Karpas-422 (cell line): ENCODE data around the gene TLNRD1. TPM values are rescaled to one million over a fixed set of nuclear protein-coding genes. Genes with fewer than 3 reads are reported as not detected.

Experiments
- DNase-seq: peaks from one replicate; pipeline ENCODE4 v3.0.0-alpha.2; 2015
- H2AFZ ChIP-seq: fragments of 200-600 bp; sonication (generic); 2 replicates; pipeline ENCODE4 v1.6.1; 2014; ENCODE audit warnings: antibody characterized with exemption, low read length, mixed read lengths
- H3K27ac ChIP-seq: fragments of 200-600 bp; sonication (generic); 2 replicates; pipeline ENCODE4 v1.5.1; 2014; ENCODE audit warnings: mild to moderate bottlenecking, low read length, moderate library complexity
- H3K27me3 ChIP-seq: fragments of 200-600 bp; sonication (generic); 2 replicates; pipeline ENCODE4 v1.6.1; 2014; ENCODE audit warnings: low read length, mixed read lengths
- H3K36me3 ChIP-seq: fragments of 200-600 bp; sonication (generic); 2 replicates; pipeline ENCODE4 v1.6.1; 2014; ENCODE audit warnings: low read length, mixed read lengths; ENCODE audit not compliant: insufficient read depth
- H3K4me1 ChIP-seq: fragments of 200-600 bp; sonication (generic); 2 replicates; pipeline ENCODE4 v1.6.1; 2014; ENCODE audit warnings: mild to moderate bottlenecking, low read length, mixed read lengths
- H3K4me2 ChIP-seq: fragments of 200-600 bp; sonication (generic); 2 replicates; pipeline ENCODE4 v1.6.1; 2014; ENCODE audit warnings: low read length, low read depth, mild to moderate bottlenecking; ENCODE audit not compliant: poor library complexity, severe bottlenecking
- H3K4me3 ChIP-seq: fragments of 200-600 bp; sonication (generic); 2 replicates; pipeline ENCODE4 v1.5.1; 2014; ENCODE audit warnings: mild to moderate bottlenecking, antibody characterized with exemption, low read length, mixed read lengths
- H3K79me2 ChIP-seq: fragments of 200-600 bp; sonication (generic); 2 replicates; pipeline ENCODE4 v1.6.1; 2014; ENCODE audit warnings: mild to moderate bottlenecking, low read length, mixed read lengths
- H3K9ac ChIP-seq: fragments of 200-600 bp; sonication (generic); 2 replicates; pipeline ENCODE4 v1.6.0; 2014; ENCODE audit warnings: low read length
- H3K9me2 ChIP-seq: fragments of 200-600 bp; sonication (generic), shearing (Covaris generic); replicated peaks from 2 replicates; pipeline ENCODE4 v1.6.0; 2014; ENCODE audit warnings: mild to moderate bottlenecking, low read length, moderate library complexity; ENCODE audit not compliant: insufficient read depth
- H3K9me3 ChIP-seq: fragments of 300-700, 200-600 bp; sonication (generic); 2 replicates; pipeline ENCODE4 v1.6.1; 2014; ENCODE audit warnings: low read length, mixed read lengths
- H4K20me1 ChIP-seq: fragments of 200-600 bp; sonication (generic); 2 replicates; pipeline ENCODE4 v1.6.1; 2014; ENCODE audit warnings: mild to moderate bottlenecking, antibody characterized with exemption, low read length, low read depth; ENCODE audit not compliant: insufficient read depth
- total RNA-seq: library from RNA; depleted of rRNA; stranded (reverse); fragments of >200 nt; shearing (Covaris generic); gene quantifications from 2 replicates; pipeline ENCODE4 v1.2.3, GENCODE V29; 2014; ENCODE audit warnings: low replicate concordance

The TLNRD1 gene
- total RNA-seq, 1 experiment from 2014 or later = 5.4 TPM

DNA sequence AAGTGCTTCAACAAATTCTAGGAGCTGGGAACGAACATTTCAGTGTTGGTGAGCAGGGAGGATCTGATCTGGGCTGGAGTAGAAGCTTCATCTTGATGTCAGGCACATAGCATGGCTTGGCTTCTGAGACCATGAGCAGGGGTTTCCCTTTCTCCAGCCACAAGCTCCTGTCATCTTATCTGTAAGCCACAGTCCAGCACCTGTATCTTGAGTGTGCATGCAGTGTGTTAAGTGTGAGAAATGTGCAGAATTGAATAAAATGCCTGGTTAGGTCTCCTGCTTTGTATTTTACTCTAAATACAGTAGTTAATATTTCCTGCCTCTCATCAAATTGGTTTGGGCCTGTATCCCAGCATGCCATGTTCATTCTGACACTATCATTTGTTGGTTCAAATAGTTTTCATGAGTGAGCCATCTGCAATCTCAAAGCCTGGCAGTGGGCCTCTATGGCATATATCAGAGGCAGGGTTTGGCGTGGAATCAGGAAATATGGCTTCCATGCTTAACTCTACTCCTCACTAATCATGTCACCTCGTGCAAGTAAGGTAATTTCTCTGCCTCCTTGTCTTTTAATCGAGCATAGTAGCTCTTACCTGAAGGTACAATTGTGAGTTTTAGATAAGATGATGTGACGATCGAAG lies 43.3 kb downstream of the TLNRD1 start:
- no peaks in the 10 kb centered on the region for H3K27me3 ChIP-seq
- no peaks in the 10 kb centered on the region for H3K9me2 ChIP-seq
- H3K36me3 ChIP-seq = no peaks in the 10 kb centered on the region
- H3K4me2 ChIP-seq = no peak overlapping the region
- no peak overlapping the region for H3K9ac ChIP-seq
- no peak for DNase-seq
- H2AFZ ChIP-seq = no peak overlapping the region
- no peaks in the 10 kb centered on the region for H3K79me2 ChIP-seq
- no peaks in the 10 kb centered on the region for H3K4me1 ChIP-seq
- H3K27ac ChIP-seq = no peak overlapping the region
- no peaks in the 10 kb centered on the region for H3K9me3 ChIP-seq
- H4K20me1 ChIP-seq = no peaks in the 10 kb centered on the region
- H3K4me3 ChIP-seq = no peak overlapping the region

GRCh38 chr15:81046290-81046689 lies 45.6 kb downstream of the TLNRD1 start:
- H3K27ac ChIP-seq = no peak overlapping the region
- H3K9ac ChIP-seq = no peak overlapping the region
- H2AFZ ChIP-seq = no peak overlapping the region
- H3K9me2 ChIP-seq = no peaks in the 10 kb centered on the region
- H3K4me2 ChIP-seq = no peak overlapping the region
- no peaks in the 10 kb centered on the region for H3K79me2 ChIP-seq
- no peaks in the 10 kb centered on the region for H3K36me3 ChIP-seq
- no peaks in the 10 kb centered on the region for H3K27me3 ChIP-seq
- H3K4me3 ChIP-seq = no peak overlapping the region
- no peaks in the 10 kb centered on the region for H3K9me3 ChIP-seq
- no peaks in the 10 kb centered on the region for H3K4me1 ChIP-seq
- no peaks in the 10 kb centered on the region for H4K20me1 ChIP-seq
- DNase-seq = no peak

DNA sequence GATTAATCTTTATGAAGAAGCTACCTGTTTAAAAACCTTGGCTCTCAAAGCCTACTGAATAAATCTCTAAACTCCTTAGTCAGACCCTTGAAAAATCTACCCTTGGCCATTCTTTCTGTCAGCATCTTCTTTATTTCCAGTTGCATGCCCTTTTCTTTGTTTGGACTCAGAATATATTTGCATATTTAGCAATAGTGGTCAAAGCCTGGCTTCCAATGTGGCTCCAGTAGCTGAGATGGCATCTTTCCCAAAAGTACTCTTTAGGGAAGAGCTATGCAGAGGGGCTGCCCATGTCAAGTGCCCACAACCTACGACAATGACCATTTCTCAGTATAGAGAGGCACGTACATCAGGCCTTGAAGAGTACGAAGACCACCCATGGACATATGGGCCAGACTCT lies 47.2 kb downstream of the TLNRD1 start:
- no peaks in the 10 kb centered on the region for H3K27me3 ChIP-seq
- H3K4me3 ChIP-seq = no peak overlapping the region
- no peak overlapping the region for H3K27ac ChIP-seq
- no peaks in the 10 kb centered on the region for H3K9me3 ChIP-seq
- H4K20me1 ChIP-seq = no peaks in the 10 kb centered on the region
- no peak overlapping the region for H2AFZ ChIP-seq
- no peak for DNase-seq
- no peaks in the 10 kb centered on the region for H3K9me2 ChIP-seq
- H3K36me3 ChIP-seq = no peaks in the 10 kb centered on the region
- no peaks in the 10 kb centered on the region for H3K79me2 ChIP-seq
- no peak overlapping the region for H3K4me2 ChIP-seq
- no peaks in the 10 kb centered on the region for H3K4me1 ChIP-seq
- H3K9ac ChIP-seq = no peak overlapping the region

- Histone ChIP-seq H3K4me1 (no peaks in the 10 kb centered on the region), H3K4me2 (no peak overlapping the region), H3K9me3 (no peaks in the 10 kb centered on the region), H3K27me3 (no peaks in the 10 kb centered on the region), H3K27ac (no peak overlapping the region), H3K36me3 (no peaks in the 10 kb centered on the region), H2AFZ (no peak overlapping the region), H3K4me3 (no peak overlapping the region), H4K20me1 (no peaks in the 10 kb centered on the region), H3K79me2 (no peaks in the 10 kb centered on the region), H3K9me2 (no peaks in the 10 kb centered on the region), H3K9ac (no peak overlapping the region)
- no peak for DNase-seq
Measured at GRCh38 chr15:81049835-81050234, 49.1 kb downstream of the TLNRD1 start.

- no peaks in the 10 kb centered on the region for H3K4me1 ChIP-seq
- H3K27me3 ChIP-seq = no peaks in the 10 kb centered on the region
- no peak overlapping the region for H2AFZ ChIP-seq
- no peaks in the 10 kb centered on the region for H3K9me3 ChIP-seq
- no peak overlapping the region for H3K4me2 ChIP-seq
- H3K9ac ChIP-seq = no peak overlapping the region
- no peak overlapping the region for H3K27ac ChIP-seq
- DNase-seq = no peak
- no peaks in the 10 kb centered on the region for H3K9me2 ChIP-seq
- H3K79me2 ChIP-seq = no peaks in the 10 kb centered on the region
- H3K36me3 ChIP-seq = no peaks in the 10 kb centered on the region
- no peaks in the 10 kb centered on the region for H4K20me1 ChIP-seq
- H3K4me3 ChIP-seq = no peak overlapping the region
Measured at GRCh38 chr15:81050259-81050658, 49.5 kb downstream of the TLNRD1 start.

- H3K27ac ChIP-seq = no peak overlapping the region
- H3K4me2 ChIP-seq = no peak overlapping the region
- H3K79me2 ChIP-seq = no peaks in the 10 kb centered on the region
- H3K36me3 ChIP-seq = no peaks in the 10 kb centered on the region
- H3K4me1 ChIP-seq = no peaks in the 10 kb centered on the region
- H2AFZ ChIP-seq = no peak overlapping the region
- H3K9ac ChIP-seq = no peak overlapping the region
- no peaks in the 10 kb centered on the region for H3K27me3 ChIP-seq
- no peaks in the 10 kb centered on the region for H3K9me3 ChIP-seq
- no peak overlapping the region for H3K4me3 ChIP-seq
- no peak for DNase-seq
- no peaks in the 10 kb centered on the region for H4K20me1 ChIP-seq
- H3K9me2 ChIP-seq = no peaks in the 10 kb centered on the region
Measured at GRCh38 chr15:81050805-81051204, 50.1 kb downstream of the TLNRD1 start.

GRCh38 chr15:81052046-81052445 lies 51.3 kb downstream of the TLNRD1 start:
- no peaks in the 10 kb centered on the region for H3K27me3 ChIP-seq
- H2AFZ ChIP-seq = no peak overlapping the region
- H4K20me1 ChIP-seq = no peaks in the 10 kb centered on the region
- no peaks in the 10 kb centered on the region for H3K9me2 ChIP-seq
- no peak overlapping the region for H3K4me2 ChIP-seq
- no peak for DNase-seq
- H3K9ac ChIP-seq = no peak overlapping the region
- H3K4me1 ChIP-seq = no peaks in the 10 kb centered on the region
- no peaks in the 10 kb centered on the region for H3K79me2 ChIP-seq
- H3K36me3 ChIP-seq = no peaks in the 10 kb centered on the region
- H3K4me3 ChIP-seq = no peak overlapping the region
- H3K9me3 ChIP-seq = no peaks in the 10 kb centered on the region
- H3K27ac ChIP-seq = no peak overlapping the region

GRCh38 chr15:81053621-81054020 lies 52.9 kb downstream of the TLNRD1 start:
- H4K20me1 ChIP-seq = no peaks in the 10 kb centered on the region
- no peak overlapping the region for H2AFZ ChIP-seq
- H3K27ac ChIP-seq = no peak overlapping the region
- H3K27me3 ChIP-seq = no peaks in the 10 kb centered on the region
- no peaks in the 10 kb centered on the region for H3K9me2 ChIP-seq
- H3K36me3 ChIP-seq = no peaks in the 10 kb centered on the region
- H3K79me2 ChIP-seq = no peaks in the 10 kb centered on the region
- no peaks in the 10 kb centered on the region for H3K9me3 ChIP-seq
- H3K4me3 ChIP-seq = no peak overlapping the region
- no peaks in the 10 kb centered on the region for H3K4me1 ChIP-seq
- DNase-seq = no peak
- H3K9ac ChIP-seq = no peak overlapping the region
- no peak overlapping the region for H3K4me2 ChIP-seq

GRCh38 chr15:81054236-81054635 lies 53.5 kb downstream of the TLNRD1 start:
- no peaks in the 10 kb centered on the region for H3K36me3 ChIP-seq
- H3K9ac ChIP-seq = no peak overlapping the region
- no peak for DNase-seq

More at GRCh38 chr15:81054236-81054635, 53.5 kb downstream of the TLNRD1 start:
- no peaks in the 10 kb centered on the region for H3K27me3 ChIP-seq
- no peaks in the 10 kb centered on the region for H3K9me3 ChIP-seq
- H2AFZ ChIP-seq = no peak overlapping the region
- H3K4me1 ChIP-seq = no peaks in the 10 kb centered on the region
- no peaks in the 10 kb centered on the region for H3K79me2 ChIP-seq
- no peaks in the 10 kb centered on the region for H4K20me1 ChIP-seq
- no peak overlapping the region for H3K27ac ChIP-seq
- H3K4me3 ChIP-seq = no peak overlapping the region
- H3K9me2 ChIP-seq = no peaks in the 10 kb centered on the region
- no peak overlapping the region for H3K4me2 ChIP-seq
